HG03060 (cell line): ENCODE measurements around the gene PCBD2.
"Not testable (repeated sequence)": the region's sequence is repeated elsewhere in the genome, so short reads cannot be mapped to it uniquely, and the experiment has no call there.

Source experiments
- ATAC-seq: cut with Tn5 transposase; IDR thresholded peaks from one replicate; pipeline ENCODE4 v1.9.1; 2021; ENCODE audit warnings: low read depth, moderate number of reproducible peaks; ENCODE audit not compliant: unreplicated experiment

The PCBD2 gene

GRCh38 chr5:134949316-134949715 lies 44.4 kb downstream of the PCBD2 start:
- no peak for ATAC-seq

GRCh38 chr5:134957920-134958608 lies 53.1 kb downstream of the PCBD2 start:
- no peak for ATAC-seq

GRCh38 chr5:134958755-134959154 lies 53.8 kb downstream of the PCBD2 start:
- ATAC-seq = no peak

- no peak for ATAC-seq
Observed at GRCh38 chr5:134963098-134963497, 58.2 kb downstream of the PCBD2 start.

GRCh38 chr5:134964359-134965270 lies 59.7 kb downstream of the PCBD2 start:
- ATAC-seq = no peak

GRCh38 chr5:134965271-134965825 lies 60.4 kb downstream of the PCBD2 start:
- ATAC-seq = no peak

- ATAC-seq = no peak
Observed at GRCh38 chr5:134967607-134968006, 62.7 kb downstream of the PCBD2 start, which contains the start of gene CATSPER3. CATSPER3 (plus strand) TSS chr5:134967907; CDS start chr5:134967992, 85 bp downstream.

- no peak for ATAC-seq
Observed at GRCh38 chr5:134968055-134968454, 63.1 kb downstream of the PCBD2 start.

- no peak for ATAC-seq
Observed at GRCh38 chr5:134969166-134969565, 64.2 kb downstream of the PCBD2 start.

GRCh38 chr5:134975078-134975715 lies 70.3 kb downstream of the PCBD2 start:
- ATAC-seq = no peak

- ATAC-seq = no peak
Observed at GRCh38 chr5:134975843-134976242, 70.9 kb downstream of the PCBD2 start.

GRCh38 chr5:134976841-134977240 lies 71.9 kb downstream of the PCBD2 start:
- ATAC-seq = no peak

- ATAC-seq = no peak
Observed at GRCh38 chr5:134979416-134979815, 74.5 kb downstream of the PCBD2 start.

- ATAC-seq = no peak
Observed at GRCh38 chr5:134982230-134982629, 77.3 kb downstream of the PCBD2 start.

GRCh38 chr5:134989266-134989830 lies 84.4 kb downstream of the PCBD2 start:
- no peak for ATAC-seq

GRCh38 chr5:134990183-134990582 lies 85.3 kb downstream of the PCBD2 start:
- not testable (repeated sequence) for ATAC-seq

GRCh38 chr5:134992148-134992547 lies 87.2 kb downstream of the PCBD2 start:
- ATAC-seq = no peak

- ATAC-seq = no peak
Observed at GRCh38 chr5:134993161-134993560, 88.2 kb downstream of the PCBD2 start.

- ATAC-seq = no peak
Observed at GRCh38 chr5:134994560-134995156, 89.7 kb downstream of the PCBD2 start.

- ATAC-seq = no peak
Observed at GRCh38 chr5:134995850-134996402, 91.0 kb downstream of the PCBD2 start.
